Natural killer cell (primary cell): Measurements from ENCODE around the gene CMIP. TPM values are rescaled to one million over a fixed set of nuclear protein-coding genes. Genes with fewer than 3 reads are reported as not detected.
A peak's percentile ranks its signal among the peaks of the same experiment; 100 is the strongest.

Experiments
- ATAC-seq, 3 donors: fragments of 150-1000 bp in 2 of 3; fragments of 200-7000 bp in 1 of 3; cut with Tn5 transposase; 1 replicate in 1 of 3; 2 replicates in 2 of 3; pipeline ENCODE4 v1.10.0; 2021; ENCODE audit warnings: mild to moderate bottlenecking in 2 of 3, moderate library complexity in 2 of 3
- DNase-seq, 2 donors: peaks; one replicate each; pipeline versions ENCODE4 v3.0.0 to v3.0.0-alpha.2; 2013 to 2021; ENCODE audit warnings: mixed read lengths in 1 of 2
- H3K27ac ChIP-seq: one replicate; pipeline ENCODE4 v1.5.1; 2013; ENCODE audit warnings: mild to moderate bottlenecking, low read length
- H3K27me3 ChIP-seq: one replicate; pipeline ENCODE4 v1.6.1; 2013; ENCODE audit warnings: low read length; ENCODE audit not compliant: control insufficient read depth, insufficient read depth
- H3K36me3 ChIP-seq: one replicate; pipeline ENCODE4 v1.6.1; 2013; ENCODE audit warnings: low read length; ENCODE audit not compliant: control insufficient read depth, insufficient read depth
- H3K4me1 ChIP-seq: one replicate; pipeline ENCODE4 v1.6.1; 2013; ENCODE audit warnings: low read length; ENCODE audit not compliant: control insufficient read depth, insufficient read depth
- H3K4me3 ChIP-seq: one replicate; pipeline ENCODE4 v1.5.1; 2013; ENCODE audit warnings: low read length
- H3K9me3 ChIP-seq: one replicate; pipeline ENCODE4 v1.6.1; 2013; ENCODE audit warnings: low read length; ENCODE audit not compliant: control insufficient read depth, insufficient read depth
- H3K27ac Mint-ChIP-seq, 2 donors: one replicate each; pipeline ENCODE4 v1.8.0; 2022; ENCODE audit warnings: mild to moderate bottlenecking in 2 of 2, mixed read lengths in 2 of 2, moderate library complexity in 1 of 2
- H3K27me3 Mint-ChIP-seq, 2 donors: one replicate each; pipeline ENCODE4 v1.8.0; 2022; ENCODE audit warnings: low read depth in 2 of 2, mixed read lengths in 2 of 2
- H3K36me3 Mint-ChIP-seq: one replicate; pipeline ENCODE4 v1.8.0; 2022; ENCODE audit warnings: mixed read lengths
- H3K4me1 Mint-ChIP-seq, 2 donors: one replicate each; pipeline ENCODE4 v1.8.0; 2022; ENCODE audit warnings: mixed read lengths in 2 of 2
- H3K4me3 Mint-ChIP-seq: one replicate; pipeline ENCODE4 v1.8.0; 2022; ENCODE audit warnings: mild to moderate bottlenecking, moderate library complexity, mixed read lengths
- H3K9me3 Mint-ChIP-seq, 2 donors: one replicate each; pipeline ENCODE4 v1.8.0; 2022; ENCODE audit warnings: mixed read lengths in 2 of 2
- CTCF ChIP-seq: fragments of 200-600 bp; IDR thresholded peaks from one replicate; pipeline ENCODE4 v1.8.0; 2022; ENCODE audit warnings: antibody characterized with exemption
- WGBS: methylation state at CpG from one replicate; pipeline ENCODE4 v1.1.7; 2013; ENCODE audit warnings: missing lambda C conversion rate; ENCODE audit not compliant: insufficient coverage; 5-methylcytosine and 5-hydroxymethylcytosine counted together
- intact Hi-C: fragments of 100-400 bp; cut with micrococcal nuclease; formaldehyde crosslinking; loops from one replicate; pipeline ENCODE4 v1.14.2; 2022
- total RNA-seq, 4 donors: library from RNA; stranded (reverse); fragments of 120-200 nt in 1 of 4; gene quantifications; one replicate each; pipeline versions ENCODE4 v1.2.3 to v1.2.4, GENCODE V29; 2013 to 2022

The CMIP gene
- total RNA-seq, result 100 to 1,000 TPM in 1 of 3 donors, 10 to 100 TPM in 2; 88.2 to 115 (median 91.5) TPM
- total RNA-seq (2013), result 35.0 TPM

GRCh38 chr16:81444448-81445121 lies at the start of gene CMIP:
Gene CMIP (plus strand): TSS chr16:81444808.
- no peaks in the 10 kb centered on the region for H3K27me3 Mint-ChIP-seq
- H3K9me3 Mint-ChIP-seq, result no peaks in the 10 kb centered on the region
- peaks cover 45 to 53% of the 10 kb centered on the region in 2 donors for H3K4me1 Mint-ChIP-seq

DNA sequence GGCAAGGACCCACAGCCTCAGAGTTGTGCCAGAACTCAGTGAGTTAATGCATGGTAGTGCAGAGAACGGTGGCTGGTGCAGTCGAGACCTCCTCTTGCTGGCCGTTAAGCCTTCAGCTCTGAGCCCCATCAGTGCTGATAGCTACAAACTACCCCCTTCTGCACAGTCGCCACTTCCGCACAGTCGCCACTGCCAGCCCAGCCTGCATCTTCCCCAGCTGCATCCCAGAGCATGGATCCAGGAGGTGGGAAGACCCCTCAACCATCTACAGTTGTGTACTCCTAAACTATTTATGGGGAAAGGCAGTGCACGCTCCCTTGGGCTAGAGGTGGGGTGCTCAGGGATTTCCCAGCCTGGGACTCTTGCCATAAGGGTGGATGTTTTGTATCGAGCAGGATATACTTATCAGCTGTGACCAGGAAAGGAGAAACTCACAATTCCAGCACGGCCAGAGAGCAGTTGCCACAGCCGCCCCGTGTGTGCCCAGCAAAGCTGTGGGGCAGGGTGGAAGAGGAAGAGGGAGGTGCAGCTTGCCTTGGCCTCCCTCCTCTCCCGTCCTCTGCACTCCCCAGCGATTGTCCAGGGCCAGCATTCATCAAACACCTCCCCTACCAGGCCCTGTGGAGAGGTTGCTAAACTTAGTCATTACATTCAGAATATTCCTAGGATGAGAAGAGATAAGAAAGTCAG lies 49.5 kb upstream of the CMIP start:
- ATAC-seq, result no peak

More at GRCh38 chr16:81444448-81445121, at the start of gene CMIP:
- intact Hi-C loops, result loop anchor here (10.0 kb wide), 1 partner anchor 390 kb away; no protein-coding TSS in a partner anchor
- ATAC-seq (peak; percentile 67 to 89 (median 79)), DNase-seq (peak; percentile 90 to 91)
- TF ChIP-seq CTCF, result no peak
- H3K27ac Mint-ChIP-seq, result peak within 1 kb of the TSS; percentile 91 to 93
- Histone ChIP-seq H3K27me3 (no peaks in the 10 kb centered on the region), H3K36me3 (no peaks in the 10 kb centered on the region), H3K4me1 (peaks cover 48% of the 10 kb centered on the region), H3K9me3 (no peaks in the 10 kb centered on the region), H3K4me3 (peak within 1 kb of the TSS; percentile 74), H3K27ac (peak within 1 kb of the TSS; percentile 88)
- H3K36me3 Mint-ChIP-seq, result no peaks in the 10 kb centered on the region
- 0% methylated on average over 85 of the region's 114 CpGs for WGBS
- peak within 1 kb of the TSS; percentile 93 for H3K4me3 Mint-ChIP-seq

GRCh38 chr16:81397058-81397878 lies 47.3 kb upstream of the CMIP start:
- Histone ChIP-seq H3K4me3 (no peak overlapping the region), H3K36me3 (no peaks in the 10 kb centered on the region), H3K9me3 (no peaks in the 10 kb centered on the region), H3K27me3 (no peaks in the 10 kb centered on the region), H3K4me1 (no peaks in the 10 kb centered on the region), H3K27ac (no peak overlapping the region)
- H3K9me3 Mint-ChIP-seq, result no peaks in the 10 kb centered on the region
- H3K27me3 Mint-ChIP-seq, result no peaks in the 10 kb centered on the region
- ATAC-seq (no peak), DNase-seq (no peak)
- H3K4me1 Mint-ChIP-seq, result no peaks in the 10 kb centered on the region
- H3K27ac Mint-ChIP-seq, result no peak overlapping the region
- no peaks in the 10 kb centered on the region for H3K36me3 Mint-ChIP-seq
- intact Hi-C loops, result no loop called here
- no peak for TF ChIP-seq CTCF
- H3K4me3 Mint-ChIP-seq, result no peak overlapping the region
- 90% methylated on average over 21 of the region's 21 CpGs for WGBS

More for the DNA sequence above, 49.5 kb upstream of the CMIP start:
- H3K27ac Mint-ChIP-seq, result no peak overlapping the region
- no peaks in the 10 kb centered on the region for H3K9me3 Mint-ChIP-seq
- no peak for TF ChIP-seq CTCF
- no peaks in the 10 kb centered on the region for H3K4me1 Mint-ChIP-seq
- Histone ChIP-seq H3K4me3 (no peak overlapping the region), H3K9me3 (no peaks in the 10 kb centered on the region), H3K36me3 (no peaks in the 10 kb centered on the region), H3K4me1 (no peaks in the 10 kb centered on the region), H3K27me3 (no peaks in the 10 kb centered on the region), H3K27ac (no peak overlapping the region)
- H3K27me3 Mint-ChIP-seq, result no peaks in the 10 kb centered on the region
- intact Hi-C loops, result no loop called here
- no peaks in the 10 kb centered on the region for H3K36me3 Mint-ChIP-seq
- no peak overlapping the region for H3K4me3 Mint-ChIP-seq
- DNase-seq, result no peak
- WGBS, result 89% methylated on average over 11 of the region's 13 CpGs
